ENCODE data around the gene RAB5IF.
"Not testable (repeated sequence)": the region's sequence is repeated elsewhere in the genome, so short reads cannot be mapped to it uniquely, and the experiment has no call there.

The RAB5IF gene

DNA sequence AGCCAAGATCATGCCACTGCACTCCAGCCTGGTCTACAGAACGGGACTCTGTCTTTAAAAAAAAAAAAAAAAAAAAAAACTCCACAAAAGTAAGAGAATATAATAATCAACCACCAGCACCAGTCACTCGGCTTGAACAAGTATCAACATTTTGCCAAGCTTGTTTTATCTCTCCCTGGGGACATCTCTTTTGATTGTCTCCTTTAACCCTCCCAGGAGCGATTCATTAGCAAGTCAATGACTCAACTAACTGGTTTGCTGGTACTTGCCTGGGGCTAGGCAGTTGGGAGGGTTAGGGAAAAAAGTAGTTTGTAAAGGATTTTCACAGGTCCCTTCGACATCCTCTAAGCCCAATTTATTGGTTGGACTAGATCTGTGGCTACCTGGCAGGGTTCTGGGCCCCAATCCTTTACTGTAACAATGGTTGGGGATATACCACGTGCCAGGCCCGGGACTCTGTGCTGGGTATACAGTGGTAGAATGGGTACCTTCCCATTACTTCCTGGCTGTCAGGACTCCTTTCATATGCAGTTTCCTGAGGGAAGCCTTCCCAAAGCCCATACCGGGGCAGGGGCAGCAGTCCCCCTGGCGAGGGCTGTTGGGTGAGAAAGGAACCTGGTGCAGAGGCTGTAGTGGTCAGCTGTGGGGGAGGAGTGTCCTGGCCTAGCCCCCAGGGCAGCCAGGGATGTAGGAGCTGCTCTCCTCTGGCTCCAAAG is 20.0 kb upstream of the RAB5IF start:
- no peak for DNase-seq (ENCODE audit: low read depth in 1 of 2, low spot score in 1 of 2)

DNA sequence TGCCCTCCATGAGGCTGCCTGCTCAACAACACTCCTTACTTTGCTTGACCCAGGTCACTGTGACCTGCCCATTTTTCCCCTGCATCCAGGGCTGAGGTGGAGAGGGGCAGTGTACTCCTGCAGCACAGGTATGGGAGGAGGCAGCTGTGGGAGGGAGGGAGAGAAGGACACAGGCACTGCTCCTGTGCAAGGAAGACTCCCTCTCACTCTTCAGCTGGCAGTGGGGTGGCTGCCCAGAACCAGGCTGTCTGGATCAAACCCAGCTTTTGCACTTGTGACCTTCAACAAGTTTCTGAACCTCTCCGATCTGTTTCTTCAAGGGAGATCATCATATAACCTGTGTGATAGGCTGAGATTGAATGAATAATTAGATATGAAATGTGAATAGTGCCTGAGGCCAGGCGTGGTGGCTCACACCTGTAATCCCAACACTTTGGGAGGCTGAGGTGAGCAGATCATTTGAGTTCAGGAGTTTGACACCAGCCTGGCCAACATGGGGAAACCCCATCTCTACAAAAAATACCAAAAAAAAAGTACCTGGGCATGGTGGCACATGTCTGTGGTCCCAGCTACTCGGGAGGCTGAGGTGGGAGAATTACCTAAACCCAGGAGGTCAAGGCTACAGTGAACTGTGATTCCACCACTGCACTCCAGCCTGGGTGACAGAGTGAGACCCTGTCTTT is 18.1 kb upstream of the RAB5IF start:
- no peak for DNase-seq (ENCODE audit: low read depth in 1 of 2, low spot score in 1 of 2)

DNA sequence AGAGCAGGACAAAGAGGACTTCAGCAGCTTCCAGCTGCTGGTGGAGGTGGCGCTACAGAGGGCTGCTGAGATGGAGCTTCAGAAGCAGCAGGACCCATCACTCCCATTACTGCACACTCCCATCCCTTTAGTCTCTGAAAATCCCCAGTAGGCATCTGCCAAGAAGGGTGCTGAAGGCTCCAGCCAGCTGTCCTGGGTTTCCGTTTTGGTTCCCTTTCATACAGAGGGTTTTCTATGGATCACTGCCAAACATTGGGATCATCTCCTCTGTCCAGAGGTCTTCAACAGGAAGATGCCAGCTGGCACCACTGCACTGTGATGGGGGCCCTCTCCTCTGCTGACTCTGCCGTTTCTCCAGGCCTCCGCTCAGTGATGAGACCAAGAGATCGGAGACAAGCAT is 14.3 kb upstream of the RAB5IF start:
- no peak for DNase-seq (ENCODE audit: low read depth in 1 of 2, low spot score in 1 of 2)

DNA sequence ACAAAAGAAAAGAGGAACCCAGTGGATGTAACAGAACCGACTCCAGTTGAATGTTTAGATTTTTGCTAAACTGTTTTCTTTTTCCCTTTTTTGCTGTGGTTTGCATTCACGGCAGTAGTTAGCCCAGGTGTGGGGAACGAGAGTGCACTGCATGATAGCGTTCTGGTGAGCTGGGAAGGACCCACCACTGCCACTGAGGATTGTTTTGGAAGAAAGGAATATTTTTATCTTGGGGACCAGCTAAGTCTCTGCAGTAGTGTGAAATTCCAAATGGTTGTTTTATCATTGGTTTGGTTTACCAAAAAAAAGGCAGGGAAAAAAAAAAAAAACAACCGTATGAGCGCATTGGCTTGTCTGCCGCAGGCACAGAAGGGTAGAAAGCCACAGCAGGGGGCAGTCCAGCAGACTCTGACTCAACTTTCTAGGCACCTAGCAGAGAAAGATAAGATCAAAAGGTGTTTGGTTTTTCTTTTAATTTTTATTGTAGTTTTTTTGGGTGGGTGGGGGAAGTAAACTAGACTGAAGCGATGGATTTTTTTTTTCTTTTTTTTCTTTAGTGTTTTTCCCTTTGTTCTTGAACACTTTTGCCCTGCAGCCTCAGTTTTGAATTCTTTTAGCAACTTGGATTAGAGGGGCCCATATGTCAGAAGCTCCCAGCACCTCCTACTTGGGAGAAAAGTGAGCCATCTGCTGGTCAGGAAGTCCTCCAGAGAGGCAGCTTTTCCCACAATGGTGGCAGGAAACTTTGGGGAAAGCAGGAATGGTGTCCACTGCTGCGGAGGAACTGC is 13.5 kb upstream of the RAB5IF start:
- peak in 1 of 2 donors; percentile 33 for DNase-seq (ENCODE audit: low read depth in 1 of 2, low spot score in 1 of 2)

DNA sequence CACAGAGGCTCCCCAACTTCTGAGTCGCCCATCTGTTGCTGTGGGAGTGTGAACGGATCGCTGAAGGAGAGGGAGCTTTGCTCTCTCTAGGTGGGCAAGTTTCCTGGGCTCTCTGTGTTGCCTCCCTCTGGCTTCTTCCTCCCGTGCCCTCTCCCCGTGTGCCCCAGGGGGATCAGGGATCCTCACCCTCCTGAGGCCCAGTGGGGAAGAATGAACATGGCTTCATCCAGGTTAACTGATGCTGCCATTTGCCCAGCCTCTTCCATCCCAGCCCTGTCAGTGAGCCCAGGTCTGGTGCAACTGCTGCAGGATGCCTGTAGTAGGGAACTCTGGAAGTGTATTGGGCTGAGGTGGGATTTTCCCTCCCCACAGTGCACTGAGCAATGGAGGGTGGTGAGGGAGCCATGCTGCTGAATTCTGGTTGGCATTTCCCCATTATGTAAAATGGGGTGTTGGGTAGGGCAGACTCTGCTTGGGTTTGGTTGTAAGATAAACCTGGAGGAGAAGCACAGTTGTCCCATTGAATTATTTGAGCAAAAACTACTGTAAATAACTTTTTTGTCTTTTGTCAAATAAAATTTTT is 12.1 kb upstream of the RAB5IF start:
- DNase-seq (ENCODE audit: low read depth in 1 of 2, low spot score in 1 of 2) = no peak

DNA sequence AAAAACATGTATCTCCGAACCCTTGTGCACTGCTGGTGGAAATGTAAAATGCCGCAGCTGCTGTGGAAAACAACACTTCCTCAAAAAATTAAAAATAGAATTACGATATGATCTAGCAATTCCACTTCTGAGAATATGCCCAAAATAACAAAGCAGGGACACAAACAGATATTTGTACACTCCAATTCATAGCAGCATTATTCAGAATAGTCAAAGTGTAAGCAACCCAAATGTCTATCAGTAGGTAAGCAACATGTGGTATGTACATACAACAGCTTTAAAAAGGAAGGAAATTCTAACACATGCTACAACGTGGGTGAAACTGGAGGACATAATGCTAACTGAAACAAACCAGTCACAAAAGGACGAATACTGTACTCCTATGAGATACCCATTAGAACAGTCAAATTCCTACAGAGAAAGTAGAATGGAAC is 5.7 kb upstream of the RAB5IF start:
- DNase-seq (ENCODE audit: low read depth in 1 of 2, low spot score in 1 of 2) = no peak

DNA sequence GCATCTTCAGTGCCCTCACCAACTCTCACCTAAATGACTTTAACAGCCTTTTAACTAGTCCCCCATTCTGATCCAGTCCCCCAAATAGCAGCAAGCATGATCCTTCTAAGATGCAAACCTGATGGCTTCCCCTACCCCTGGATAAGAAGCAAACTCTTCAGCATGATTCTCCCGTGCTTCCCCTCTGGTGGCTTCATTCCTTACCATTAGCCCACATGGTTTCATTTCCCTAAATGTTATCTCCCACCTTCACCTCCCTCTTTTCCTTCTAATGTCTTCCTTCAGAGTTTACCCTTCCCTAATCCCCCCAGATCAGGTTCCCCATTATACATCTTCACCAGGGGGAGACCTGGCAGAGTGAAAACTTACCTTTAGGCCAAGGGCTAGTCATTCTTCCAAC is 4.0 kb upstream of the RAB5IF start:
- DNase-seq (ENCODE audit: low read depth in 1 of 2, low spot score in 1 of 2) = no peak

DNA sequence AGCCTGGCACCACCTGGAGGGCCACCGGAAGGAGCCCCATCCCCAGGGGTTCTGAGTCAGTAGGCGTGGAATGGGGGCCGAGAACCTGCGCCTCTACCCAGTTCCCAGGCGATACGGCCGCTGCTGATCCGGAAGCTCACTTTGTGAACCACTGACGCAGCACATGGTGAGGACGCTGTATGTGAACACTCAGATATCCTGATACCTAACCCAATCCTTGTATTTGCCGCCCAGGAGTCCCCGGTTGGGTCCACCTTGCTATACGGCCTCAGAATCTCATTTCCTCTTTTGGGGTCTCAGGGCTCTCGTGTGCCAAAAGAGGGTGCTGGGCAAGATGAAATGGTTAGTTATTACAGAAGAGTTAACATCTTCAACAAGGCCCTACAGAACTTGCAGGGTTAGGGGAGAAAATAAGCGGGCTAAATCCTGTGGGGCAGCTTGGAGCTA is 604 bp upstream of the RAB5IF start:
- DNase-seq (ENCODE audit: low read depth in 1 of 2, low spot score in 1 of 2) = no peak

DNA sequence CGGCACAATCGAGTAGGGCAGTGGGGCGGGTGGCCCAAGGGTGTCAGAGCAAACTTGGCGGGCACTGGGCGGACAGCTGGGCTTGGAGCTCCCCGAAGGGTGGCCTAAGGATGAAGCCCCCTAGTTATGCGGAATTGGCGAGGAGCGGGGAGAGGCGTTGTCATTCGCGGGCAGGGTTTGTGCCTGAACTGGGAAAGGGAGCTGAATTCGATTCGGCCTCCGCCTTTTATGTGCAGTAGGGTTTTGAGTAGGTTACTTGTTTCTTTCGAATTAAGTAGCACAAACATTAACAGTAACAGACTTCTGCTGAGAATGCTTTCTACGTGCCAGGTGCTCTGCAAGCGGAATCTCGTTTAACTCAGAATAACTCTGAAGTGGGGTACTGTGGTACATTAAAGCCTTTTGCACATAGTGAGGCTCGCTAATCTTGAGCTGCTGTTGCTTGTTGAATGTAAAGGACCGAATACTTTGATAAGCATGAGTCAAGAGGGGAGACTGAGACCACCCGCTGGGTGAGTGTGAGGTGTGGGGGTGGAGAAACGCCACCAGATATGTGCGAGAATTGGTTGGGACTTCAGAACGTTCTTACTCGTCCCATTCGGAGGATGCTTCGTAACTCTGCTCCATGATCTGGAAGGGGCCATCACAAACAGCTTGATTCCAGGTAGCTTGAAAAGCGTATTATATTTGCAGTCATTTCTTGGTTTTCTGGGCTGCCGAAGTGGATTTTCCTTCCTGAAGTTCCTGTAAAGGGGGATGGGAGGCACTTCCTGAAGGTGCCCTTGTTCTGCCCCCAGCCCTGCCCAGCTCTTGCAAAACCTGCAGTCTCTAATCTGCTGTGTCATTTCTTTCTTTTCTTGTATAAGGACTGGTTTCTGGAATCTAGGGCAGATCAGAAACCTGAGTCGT is 833 bp downstream of the RAB5IF start:
- DNase-seq (ENCODE audit: low read depth in 1 of 2, low spot score in 1 of 2) = no peak

DNA sequence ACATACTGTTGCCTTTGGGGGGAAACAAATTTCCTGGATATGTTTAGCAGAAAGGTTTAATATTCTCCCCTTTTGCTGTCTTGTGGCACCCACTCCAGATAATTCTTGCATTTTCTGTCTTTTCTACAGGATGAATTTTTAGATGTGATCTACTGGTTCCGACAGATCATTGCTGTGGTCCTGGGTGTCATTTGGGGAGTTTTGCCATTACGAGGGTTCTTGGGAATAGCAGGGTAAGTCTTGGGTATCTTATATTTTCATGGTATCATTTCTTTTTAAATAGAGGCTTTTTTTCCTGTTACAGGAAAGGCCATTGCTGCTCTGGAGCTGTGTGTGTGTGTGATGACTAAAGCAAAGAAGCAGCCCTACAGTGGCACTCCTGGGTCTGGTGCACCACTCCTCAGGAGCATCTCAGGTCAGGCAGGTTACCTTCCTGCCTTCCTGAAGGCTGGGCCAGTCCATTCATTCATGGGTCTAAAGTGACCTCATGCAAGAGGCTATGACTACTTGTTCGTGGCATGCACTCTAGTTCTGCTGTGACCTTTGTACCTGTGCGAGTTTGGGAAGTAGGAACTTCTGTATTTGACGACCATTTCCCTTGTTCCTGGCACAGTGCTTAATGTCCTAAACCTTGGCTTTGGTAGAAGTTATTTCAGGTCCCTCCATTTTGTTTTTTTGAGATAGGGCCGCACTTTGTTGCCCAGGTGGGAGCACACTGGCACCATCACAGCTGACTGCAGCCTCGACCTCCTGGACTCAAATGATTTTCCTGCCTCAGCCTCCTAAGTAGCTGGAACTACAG is 2.2 kb downstream of the RAB5IF start:
- DNase-seq (ENCODE audit: low read depth in 1 of 2, low spot score in 1 of 2) = no peak

DNA sequence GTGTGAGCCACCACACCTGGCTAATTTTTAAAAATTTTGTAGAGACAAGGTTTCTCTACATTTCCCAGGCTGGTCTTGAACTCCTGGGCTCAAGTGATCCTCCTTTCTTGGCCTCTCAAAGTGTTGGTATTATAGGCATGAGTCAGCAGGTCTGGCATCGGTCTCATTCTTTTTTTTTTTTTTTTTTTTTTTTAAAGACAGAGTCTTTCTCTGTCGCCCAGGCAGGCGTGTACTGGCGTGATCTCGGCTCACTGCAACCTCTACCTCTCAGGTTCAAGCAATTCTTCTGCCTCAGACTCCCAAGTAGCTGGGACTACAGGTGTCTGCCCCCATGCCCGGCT is 2.8 kb downstream of the RAB5IF start:
- DNase-seq (ENCODE audit: low read depth in 1 of 2, low spot score in 1 of 2) = not testable (repeated sequence)

DNA sequence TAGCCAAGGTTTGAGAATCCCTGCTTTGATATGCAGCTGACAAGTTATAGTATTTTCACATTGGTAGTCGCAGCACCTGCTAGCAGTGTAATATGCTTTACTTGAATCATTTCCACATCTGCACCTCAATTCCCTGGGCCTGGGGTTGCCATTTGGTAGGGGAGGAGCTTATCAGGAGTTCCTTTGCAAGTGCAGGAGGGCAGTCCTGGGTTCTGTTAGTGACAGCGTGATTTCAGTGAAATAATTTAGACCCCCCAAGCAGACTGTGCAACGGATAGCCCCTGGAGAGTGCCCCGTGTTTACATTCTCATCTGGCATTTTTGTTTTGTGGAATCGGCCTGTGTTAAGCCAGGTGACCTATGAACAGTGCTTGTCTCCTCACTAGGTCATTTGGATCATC is 6.0 kb downstream of the RAB5IF start:
- no peak for DNase-seq (ENCODE audit: low read depth in 1 of 2, low spot score in 1 of 2)

DNA sequence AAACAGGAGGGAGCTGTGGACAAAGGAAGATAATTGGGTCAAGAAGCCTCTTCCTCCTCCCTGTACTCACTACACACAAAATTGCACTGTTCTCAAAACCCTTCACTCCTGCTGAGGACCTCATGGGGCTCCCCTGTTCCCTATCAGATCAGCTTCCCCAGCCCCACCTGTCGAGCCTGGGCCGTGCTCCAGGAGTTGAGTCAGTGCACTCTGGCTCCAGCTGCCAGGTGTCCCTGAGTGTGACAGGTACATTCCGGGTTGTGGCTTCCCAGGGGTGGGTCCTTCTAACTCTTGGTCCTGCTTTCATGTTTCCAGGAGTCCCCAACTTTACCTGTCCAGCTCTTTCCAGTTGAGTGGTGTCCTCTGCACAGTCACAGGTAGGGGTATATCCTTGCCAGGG is 8.4 kb downstream of the RAB5IF start:
- no peak for DNase-seq (ENCODE audit: low read depth in 1 of 2, low spot score in 1 of 2)

DNA sequence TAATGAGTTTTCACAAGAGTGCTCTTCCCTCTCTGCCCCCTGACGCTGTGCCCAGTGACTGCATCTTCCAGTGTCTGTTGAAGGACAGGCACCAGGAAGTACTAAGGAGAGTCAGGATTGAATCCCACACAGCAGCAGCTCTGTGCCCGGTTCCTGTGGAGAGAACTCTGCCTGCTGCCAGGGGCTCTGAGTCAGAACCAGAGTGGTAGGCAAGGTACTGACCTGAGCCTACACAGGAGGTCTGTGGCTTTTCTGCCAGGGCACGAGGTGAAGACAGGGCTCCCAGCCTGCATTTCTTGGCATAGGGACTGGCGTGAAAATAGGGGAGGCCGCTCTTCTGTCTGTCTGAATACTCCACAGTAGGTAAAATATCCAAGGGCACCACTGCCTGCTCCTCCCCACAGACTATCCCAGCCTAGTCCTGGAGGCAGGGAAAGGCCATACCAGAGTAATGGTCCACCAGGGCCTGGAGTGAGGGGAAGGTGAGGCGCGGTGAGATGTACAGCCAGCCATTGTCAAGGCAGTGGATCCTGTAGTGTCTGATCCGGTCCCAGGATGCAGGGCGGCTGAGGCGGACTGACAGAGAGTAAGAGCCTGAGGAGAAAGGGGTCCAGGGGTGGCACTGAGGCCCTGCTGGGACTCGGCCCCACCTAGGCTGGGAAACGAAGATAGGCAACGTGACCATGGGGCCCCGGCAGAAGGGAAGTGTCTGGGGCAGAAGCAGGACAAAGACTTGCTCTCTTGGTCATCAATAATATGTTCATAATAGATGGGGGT is 9.4 kb downstream of the RAB5IF start:
- DNase-seq (ENCODE audit: low read depth in 1 of 2, low spot score in 1 of 2) = no peak

DNA sequence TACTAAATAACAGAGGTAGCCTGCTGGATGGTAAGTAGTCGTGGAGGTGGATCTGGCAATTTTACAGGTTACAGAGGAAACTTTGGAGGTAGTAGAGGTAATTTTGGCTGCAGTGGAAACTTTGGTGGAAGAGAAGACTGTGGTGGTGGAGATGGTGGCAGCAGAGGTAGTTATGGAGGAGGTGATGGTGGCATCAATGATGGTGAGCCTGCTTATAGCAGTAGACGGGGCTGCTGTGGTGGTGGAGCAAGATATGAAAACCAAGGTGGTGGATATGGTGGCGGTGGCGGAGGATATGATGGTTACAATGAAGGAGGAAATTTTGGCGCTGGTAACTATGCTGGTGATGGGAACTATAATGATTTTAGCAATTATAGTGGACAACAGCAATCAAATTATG is 15.3 kb downstream of the RAB5IF start:
- no peak for DNase-seq (ENCODE audit: low read depth in 1 of 2, low spot score in 1 of 2)

DNA sequence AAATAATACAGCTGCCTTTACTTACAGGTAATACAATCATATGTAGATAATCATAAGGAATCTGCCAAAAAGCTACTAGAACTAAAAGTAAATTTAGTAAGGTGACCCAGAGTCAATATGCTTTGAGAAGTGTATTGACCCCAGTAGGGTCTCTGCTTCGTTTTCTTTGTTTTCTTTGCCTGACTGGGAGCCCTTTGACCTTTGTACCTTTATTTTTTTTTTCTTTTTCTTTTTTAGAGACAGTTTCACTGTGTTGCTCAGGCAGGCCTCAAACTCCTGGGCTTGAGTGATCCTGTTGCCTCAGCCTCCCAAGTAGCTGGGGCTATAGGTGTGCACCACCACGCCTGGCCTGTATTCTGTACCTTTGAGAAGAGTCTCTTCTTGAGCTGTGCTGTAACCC is 17.9 kb downstream of the RAB5IF start:
- no peak for DNase-seq (ENCODE audit: low read depth in 1 of 2, low spot score in 1 of 2)

DNA sequence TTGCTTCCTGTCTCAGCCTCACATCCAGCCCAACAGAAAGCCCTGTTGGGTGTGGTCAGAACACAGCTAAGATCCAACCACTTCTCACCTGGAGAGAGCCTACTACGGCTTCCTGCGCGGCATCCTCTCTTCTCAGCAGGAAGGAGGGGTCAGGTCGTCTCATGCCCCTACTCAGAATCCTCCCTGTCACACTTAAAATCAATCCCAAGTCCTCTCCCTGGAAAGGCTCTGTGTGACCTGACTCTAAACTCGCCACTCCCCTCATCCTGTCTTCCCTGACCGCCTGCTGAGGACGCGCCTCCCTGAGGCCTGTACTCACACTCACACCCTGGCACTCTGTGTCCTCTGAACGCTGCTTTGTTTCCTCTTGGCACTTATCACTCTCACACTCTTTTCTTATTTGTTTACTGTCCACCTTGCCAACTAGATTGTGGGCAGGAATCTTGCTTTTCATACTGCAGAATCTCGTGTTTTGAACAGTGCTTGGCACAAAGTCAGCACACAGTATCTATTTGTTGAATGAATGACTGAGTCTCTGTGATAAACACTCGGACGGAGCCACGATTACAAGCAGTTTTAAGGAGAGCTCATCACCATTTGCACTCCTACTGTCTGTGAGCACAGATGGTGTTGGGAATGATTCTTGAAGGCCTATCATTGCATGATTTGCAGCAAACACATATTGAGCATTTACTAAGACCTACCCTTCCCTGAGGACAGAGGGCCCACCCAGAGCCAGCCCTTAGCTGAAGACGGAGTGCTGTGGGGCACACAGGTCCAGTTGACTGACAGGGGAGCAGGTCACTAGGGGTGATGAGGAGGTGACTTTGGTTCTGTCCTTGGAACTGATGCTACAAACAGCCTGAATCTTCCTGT is 18.7 kb downstream of the RAB5IF start:
- no peak for DNase-seq (ENCODE audit: low read depth in 1 of 2, low spot score in 1 of 2)

DNA sequence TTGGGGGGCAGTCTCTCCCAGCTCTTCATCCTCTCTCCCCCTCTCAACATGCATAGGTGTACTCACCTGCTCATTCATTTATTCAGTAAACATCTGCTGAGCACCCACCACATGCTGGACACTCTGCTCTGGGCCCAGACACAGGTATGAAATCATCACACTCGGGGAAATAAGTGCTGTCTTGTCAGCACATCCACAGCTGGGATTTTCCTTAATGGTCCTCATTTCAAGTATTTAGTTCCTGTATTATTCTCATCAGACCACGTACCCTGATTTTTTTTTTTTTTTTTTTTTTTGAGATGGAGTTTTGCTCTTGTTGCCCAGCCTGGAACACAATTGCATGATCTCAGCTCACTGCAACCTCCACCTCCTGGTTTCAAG is 19.4 kb downstream of the RAB5IF start:
- DNase-seq (ENCODE audit: low read depth in 1 of 2, low spot score in 1 of 2) = no peak
